Fibroblast of skin of scalp (primary cell): Measurements from ENCODE around the gene MCTP2.

Experiments
- DNase-seq: peaks from one replicate; pipeline ENCODE4 v3.0.0-alpha.2; 2013

The MCTP2 gene

GRCh38 chr15:94400526-94401298 lies 169.4 kb downstream of the MCTP2 start:
- no peak for DNase-seq

DNA sequence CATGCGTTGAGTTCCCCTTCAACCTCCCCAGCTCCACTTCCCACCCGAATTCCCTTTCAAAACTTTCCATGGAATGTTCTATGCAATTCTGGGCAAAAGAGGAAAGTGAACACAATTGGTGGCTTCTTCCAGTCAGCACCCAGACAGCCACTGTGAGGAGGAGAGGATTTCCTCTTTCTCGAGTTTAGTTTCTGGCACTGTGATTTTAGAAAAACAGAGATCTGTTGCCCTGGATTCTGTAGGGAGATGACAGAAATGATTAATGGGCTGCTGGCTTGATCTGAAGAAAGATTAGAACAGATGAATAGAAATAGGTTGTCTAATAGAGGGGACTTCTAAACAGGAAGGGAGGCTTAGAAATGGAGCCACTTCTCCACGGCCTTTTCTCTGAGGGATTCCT lies 172.0 kb downstream of the MCTP2 start:
- peak; percentile 14 for DNase-seq

- no peak for DNase-seq
These were observed 173.4 kb downstream of the MCTP2 start for GRCh38 chr15:94404733-94405283.

- DNase-seq = no peak
These were observed 179.9 kb downstream of the MCTP2 start for GRCh38 chr15:94411285-94411684.

DNA sequence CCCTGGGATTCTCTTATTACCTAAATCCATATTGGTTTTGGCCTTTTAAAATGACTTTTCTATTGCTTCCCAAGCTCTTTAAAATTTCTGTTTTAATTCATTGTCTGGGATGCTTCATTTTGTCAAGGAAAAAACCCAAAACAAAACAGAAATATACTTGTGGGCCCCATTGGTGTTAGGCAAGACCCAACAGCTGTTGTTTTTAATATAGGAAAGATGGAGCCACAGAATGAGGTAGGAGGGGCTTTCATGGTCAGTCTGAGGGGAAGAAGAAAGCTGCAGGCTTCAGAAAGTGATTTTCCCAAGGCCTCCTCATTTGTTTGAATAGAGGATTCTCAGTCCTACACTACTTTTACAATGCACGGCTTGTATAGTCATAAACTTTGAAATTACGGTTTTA lies 180.5 kb downstream of the MCTP2 start:
- DNase-seq = no peak

DNA sequence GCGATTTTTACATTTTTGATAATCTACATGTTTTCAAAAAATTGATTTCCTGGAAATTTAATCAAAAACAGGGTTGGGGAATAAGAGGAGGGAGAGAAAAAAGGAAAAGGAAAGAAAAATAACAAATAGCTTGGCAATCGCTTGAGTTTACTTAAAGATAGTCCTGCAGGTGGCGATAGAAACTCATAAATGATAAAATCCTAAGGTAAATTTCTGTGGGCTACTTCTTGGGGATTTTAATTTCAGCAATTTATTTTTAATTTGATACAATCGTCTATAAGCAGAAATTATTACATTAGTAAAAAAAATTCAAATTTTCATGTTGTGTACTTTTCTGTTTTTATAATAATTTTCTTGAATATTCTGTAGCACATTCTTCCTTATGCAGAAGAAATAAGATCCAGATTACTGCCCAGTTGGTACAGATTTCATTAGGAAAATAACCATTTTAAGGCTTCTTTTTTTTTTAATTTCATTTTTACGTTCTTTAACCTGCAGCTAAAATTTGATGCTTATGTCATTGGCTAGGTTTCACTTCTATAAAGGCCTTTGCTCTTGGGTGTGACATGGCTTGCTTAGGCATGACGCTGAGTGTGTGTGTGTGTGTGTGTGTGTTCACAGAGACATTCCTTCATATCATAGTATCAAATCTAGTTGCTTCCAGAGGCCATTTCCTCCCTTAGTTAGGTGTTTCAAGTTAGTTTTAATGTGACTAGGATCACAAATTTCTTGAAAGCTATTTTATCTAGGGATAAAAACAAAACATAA lies 181.8 kb downstream of the MCTP2 start:
- peak; percentile 7 for DNase-seq

DNA sequence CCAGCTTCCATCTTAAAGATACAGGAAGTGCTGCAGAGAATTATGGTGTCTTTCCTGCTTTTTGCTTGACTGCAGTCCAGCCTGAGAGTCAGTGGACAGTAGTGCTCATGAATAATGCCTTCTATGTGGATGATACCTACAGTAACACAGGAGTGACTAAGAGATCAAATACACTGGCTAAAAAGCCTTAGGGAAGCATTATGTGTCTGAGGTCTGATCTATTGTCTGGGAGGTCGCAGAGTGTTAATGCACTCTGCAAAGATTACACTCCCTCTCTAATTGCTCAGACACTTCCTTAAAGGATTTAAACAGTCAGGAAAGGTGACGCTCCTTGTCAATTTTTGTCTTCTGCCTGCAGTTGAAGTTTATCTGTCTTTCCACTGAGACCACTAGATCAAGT lies 183.6 kb downstream of the MCTP2 start:
- no peak for DNase-seq

GRCh38 chr15:94416267-94416666 lies 184.9 kb downstream of the MCTP2 start:
- DNase-seq = no peak

GRCh38 chr15:94416820-94417219 lies 185.5 kb downstream of the MCTP2 start:
- no peak for DNase-seq

GRCh38 chr15:94417501-94418293 lies 186.3 kb downstream of the MCTP2 start:
- DNase-seq = no peak

GRCh38 chr15:94421706-94422105 lies 190.3 kb downstream of the MCTP2 start:
- no peak for DNase-seq

GRCh38 chr15:94432279-94432678 lies 200.9 kb downstream of the MCTP2 start:
- DNase-seq = no peak

- no peak for DNase-seq
These were observed 207.8 kb downstream of the MCTP2 start for GRCh38 chr15:94439158-94439557.

DNA sequence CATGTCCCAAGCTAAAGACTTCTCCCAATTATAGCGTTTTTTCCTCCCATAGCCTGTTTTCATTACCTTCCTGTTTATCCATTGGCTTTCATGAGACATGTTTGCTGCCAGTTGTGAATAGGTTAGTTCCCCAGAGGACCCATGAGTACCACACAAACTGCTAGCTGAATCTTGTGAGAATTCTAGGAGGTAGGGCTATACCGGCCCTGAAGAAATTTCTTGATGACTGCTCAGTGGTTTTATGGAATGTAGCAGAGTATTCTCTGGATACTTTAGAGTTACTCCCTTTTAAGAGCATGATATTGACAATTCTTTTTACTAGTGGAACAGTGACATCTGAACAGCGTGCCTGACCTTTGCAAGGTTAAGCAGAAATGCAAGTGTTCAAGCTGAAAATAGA lies 210.4 kb downstream of the MCTP2 start:
- no peak for DNase-seq

DNA sequence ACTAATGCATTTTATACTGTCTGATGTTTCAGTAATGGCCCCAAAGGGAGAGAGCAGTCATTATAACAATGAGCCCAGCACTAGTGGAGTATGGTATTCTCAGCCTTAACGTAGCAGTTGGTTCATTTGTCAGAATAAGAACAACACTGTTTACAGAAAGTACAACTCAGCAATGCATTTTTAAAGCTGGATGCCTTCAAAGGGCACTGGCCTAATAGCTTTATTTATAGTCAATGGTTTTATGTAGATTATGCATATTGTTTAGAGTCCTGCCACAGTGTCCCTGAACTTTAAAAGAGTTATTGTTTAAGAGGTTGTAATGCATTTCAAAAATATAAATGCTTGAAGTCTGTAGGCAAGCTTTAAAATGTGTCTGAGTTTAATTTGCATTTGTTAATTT lies 211.1 kb downstream of the MCTP2 start:
- no peak for DNase-seq

DNA sequence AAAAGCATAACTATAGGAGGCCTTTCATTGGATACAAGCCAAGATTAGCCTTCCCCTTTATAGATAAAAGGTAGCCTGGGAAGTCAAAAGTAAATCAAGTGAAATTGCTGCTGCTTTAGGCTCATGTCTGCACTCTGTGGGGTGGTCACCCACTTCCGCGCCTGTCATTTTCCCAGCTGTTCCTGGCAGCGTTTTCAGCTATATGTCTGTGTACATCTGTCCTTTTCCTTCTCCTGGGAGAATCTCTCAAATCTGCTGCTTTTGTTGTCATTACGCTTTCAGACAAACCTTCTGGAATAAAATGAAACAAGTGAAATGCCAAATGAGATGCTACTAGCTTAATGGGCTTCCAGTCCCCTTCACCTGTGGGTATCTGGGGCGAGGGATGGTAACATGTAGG lies 211.8 kb downstream of the MCTP2 start:
- no peak for DNase-seq

GRCh38 chr15:94445566-94446160 lies 214.3 kb downstream of the MCTP2 start:
- no peak for DNase-seq

GRCh38 chr15:94446441-94446840 lies 215.1 kb downstream of the MCTP2 start:
- no peak for DNase-seq

DNA sequence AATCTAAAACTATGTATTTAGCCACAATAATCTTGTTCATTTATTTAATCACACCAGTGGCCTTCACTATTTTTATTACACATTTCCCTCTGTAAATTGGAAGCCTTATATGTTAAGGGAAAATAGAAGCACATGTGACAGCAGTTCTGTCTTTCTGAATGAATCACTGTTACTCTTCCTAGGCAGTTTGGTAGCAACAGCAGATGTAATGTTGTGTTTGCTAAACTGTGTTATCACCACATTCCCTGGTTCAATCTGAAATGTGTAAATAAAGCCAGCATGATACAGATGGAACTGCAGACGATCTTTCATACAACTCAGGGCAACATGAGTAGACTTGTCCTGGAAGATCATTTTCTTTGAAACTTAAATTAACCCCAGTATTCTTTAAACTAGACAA lies 220.1 kb downstream of the MCTP2 start:
- no peak for DNase-seq

- no peak for DNase-seq
These were observed 222.0 kb downstream of the MCTP2 start for GRCh38 chr15:94453227-94453988.

- no peak for DNase-seq
These were observed 223.9 kb downstream of the MCTP2 start for GRCh38 chr15:94455297-94455696.

- DNase-seq = no peak
These were observed 224.9 kb downstream of the MCTP2 start for GRCh38 chr15:94456226-94456625.
